NCI-H460 (cell line): ENCODE data around the gene MFSD12. TPM values are rescaled to one million over a fixed set of nuclear protein-coding genes. Genes with fewer than 3 reads are reported as not detected.

ENCODE experiments used
- DNase-seq: peaks from one replicate; pipeline ENCODE4 v3.0.0-alpha.2; 2016; ENCODE audit warnings: low read depth; ENCODE audit errors: extremely low read depth
- total RNA-seq: library from RNA; depleted of rRNA; stranded (reverse); fragments of >200 nt; shearing (Covaris generic); gene quantifications from 2 replicates; pipeline ENCODE4 v1.2.3, GENCODE V29; 2014

Gene MFSD12
- total RNA-seq, 1 experiment from 2014 or later: 178 TPM

DNA sequence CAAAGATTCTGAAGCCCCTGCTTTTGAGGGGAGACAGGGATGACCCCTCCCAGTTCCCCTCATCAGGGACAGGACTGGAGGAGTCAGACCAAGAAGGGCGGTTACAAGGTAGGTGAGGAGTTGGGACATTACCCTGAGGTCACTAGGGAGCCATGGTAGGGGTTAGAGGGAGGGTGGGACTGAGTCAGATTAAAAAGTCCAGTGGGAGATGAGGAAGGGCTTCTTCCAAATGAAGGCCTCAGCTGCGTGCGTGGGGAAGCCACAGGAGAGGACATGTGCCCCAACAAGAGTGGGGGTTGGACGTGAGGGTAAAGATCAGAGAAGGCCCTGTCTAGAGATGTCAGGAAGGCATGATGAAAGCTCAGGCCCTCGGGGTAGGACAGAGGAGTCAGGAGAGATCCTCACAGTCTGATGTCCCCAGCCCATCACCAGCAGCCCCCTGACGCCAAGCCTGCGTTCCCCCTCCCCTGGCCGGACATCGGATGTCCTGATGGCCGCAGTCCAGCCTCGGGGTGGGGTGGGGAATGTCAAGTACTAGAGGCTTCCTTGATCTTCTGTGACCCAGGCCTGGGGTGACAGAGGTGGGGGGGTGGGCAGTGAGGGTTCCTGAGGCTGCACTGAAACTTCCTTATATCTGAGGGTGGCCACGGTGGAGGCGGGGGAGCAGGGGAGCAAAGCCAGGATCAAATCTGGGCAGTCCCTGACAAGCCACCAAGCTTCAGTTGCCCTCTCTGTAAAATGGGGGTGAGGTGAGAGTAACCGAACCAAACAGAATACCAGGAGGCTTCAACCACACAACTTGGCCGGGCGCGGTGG, 6.5 kb upstream of the MFSD12 start:
- DNase-seq: no peak

- DNase-seq: no peak
These were observed 367 bp downstream of the MFSD12 start for GRCh38 chr19:3556978-3557460.

DNA sequence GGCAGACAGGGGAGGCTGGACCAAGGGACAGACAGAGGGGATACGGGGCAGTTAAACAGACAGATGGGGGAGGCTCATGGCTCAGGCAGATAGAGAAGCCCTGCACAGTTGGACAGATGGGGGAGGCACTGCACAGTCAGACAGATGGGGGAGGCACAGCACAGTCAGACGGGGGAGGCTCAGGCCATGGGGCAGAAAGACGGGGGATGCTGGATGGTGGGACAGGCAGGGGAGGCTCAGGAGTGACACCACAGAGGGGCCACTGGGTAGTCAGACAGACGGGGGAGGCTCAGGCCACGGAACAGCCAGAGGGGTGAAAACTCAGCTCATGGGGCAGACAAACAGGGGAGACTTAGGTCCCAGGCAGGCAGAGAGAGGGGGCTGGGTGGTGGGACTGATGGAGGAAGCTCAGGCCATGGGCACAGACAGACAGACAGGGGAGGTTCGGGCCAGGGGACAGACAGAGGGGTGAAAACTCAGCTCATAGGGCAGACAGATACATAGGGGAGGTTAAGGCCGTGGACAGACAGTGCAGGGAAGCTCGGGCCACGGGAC, 886 bp downstream of the MFSD12 start:
- no peak for DNase-seq

GRCh38 chr19:3555653-3556422, 1.5 kb downstream of the MFSD12 start:
- DNase-seq: no peak

GRCh38 chr19:3554254-3555083, 2.9 kb downstream of the MFSD12 start:
- no peak for DNase-seq

DNA sequence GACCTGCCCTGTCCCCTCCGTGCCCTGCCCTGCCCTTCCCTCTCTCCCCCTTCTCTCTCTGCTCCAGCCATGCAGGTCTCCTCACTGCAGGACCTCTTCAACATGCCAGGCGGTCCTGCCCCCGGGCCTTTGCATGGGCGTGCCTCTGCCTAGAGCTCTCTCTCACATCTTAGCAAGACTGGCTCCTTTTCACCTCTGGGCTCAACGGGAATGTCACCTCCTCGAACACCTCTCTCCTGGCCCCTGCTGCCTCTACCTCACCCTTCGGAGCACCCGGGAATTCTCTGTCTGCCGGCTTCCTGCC, 5.6 kb downstream of the MFSD12 start:
- no peak for DNase-seq

GRCh38 chr19:3550947-3551791, 6.2 kb downstream of the MFSD12 start:
- DNase-seq: no peak

DNA sequence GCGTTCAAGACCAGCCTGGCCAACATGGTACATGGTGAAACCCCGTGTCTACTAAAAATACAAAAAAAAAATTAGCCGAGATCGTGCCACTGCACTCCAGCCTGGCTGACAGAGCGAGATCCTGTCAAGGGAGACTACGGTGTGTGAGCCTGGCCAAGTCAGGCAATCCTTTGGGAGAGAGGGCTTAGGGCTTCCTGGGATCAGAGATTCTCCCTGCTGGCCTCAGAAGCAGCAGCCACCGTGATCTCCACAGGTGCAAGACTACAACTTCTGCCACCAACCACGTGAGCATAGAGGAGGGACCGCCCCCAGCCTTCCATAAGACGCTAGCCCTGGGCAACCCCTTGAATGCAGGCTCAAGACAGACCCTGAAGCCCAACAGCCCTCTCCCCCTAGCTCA, 7.6 kb downstream of the MFSD12 start:
- DNase-seq: no peak

DNA sequence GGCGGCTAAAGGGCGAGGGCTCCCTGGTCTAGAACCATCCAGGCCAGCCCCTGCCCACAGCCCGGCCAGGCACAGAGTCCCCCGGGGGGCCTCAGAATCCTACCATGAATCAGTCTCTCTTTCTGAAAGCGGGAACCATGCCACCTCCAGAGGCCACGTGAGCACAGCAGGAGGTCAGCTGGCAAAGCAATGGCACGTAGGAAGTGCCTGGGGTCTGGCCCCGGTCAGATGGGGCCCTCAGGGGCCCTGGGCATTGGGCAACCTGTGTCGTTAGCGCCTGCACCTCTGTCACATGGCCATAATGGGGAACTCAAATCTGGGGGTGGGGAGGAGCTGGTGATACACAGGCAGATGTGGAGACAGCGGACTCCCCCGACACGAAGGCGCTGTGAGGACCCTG, 8.8 kb downstream of the MFSD12 start:
- DNase-seq: no peak

DNA sequence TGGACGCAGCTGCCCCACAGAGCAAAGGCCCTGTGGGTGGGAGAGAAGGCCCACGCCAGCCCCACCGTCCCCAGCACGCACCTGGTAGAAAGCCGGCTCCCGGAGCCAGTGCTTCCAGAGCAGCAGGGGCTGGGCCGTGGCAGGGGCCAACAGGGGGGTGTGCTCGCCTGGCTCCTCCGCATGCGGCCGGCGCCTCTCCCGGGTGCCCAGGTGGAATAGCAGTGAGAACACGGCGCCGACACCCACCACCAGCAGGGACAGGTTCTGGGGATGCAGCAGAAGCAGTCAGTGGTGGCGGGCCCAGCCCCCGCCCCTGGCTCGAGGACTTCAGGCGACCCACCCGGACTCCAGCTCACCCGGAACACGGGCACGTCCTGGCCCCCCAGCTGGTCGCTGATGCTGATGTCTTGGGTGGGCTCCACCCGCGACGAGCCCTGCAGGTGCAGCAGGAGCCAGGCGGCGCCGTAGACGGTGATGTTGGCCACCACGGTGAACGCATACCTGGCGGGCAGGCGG, 9.6 kb downstream of the MFSD12 start:
- no peak for DNase-seq

DNA sequence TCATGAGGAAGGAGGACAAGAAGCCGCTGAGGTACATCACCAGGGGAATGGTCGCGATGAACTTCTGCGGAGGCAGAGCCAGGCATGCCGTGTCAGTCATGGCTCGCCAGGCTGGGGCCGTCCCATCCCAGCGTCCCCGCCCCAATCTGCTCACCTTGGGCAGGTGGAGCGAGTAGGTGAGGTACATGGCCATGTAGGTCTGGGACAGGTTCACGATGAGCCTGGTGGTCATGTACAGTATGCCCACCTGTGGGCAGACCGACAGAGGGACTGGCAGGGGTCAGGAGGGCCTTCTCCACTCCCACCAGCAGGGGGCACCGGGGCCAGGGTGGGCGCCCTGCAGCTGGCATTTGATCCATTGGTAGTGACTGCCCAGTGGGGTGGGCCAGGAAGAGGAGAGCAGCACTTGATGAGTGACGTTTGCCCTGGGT, 10.1 kb downstream of the MFSD12 start:
- no peak for DNase-seq

GRCh38 chr19:3546119-3546518, 11.3 kb downstream of the MFSD12 start:
- DNase-seq: no peak

DNA sequence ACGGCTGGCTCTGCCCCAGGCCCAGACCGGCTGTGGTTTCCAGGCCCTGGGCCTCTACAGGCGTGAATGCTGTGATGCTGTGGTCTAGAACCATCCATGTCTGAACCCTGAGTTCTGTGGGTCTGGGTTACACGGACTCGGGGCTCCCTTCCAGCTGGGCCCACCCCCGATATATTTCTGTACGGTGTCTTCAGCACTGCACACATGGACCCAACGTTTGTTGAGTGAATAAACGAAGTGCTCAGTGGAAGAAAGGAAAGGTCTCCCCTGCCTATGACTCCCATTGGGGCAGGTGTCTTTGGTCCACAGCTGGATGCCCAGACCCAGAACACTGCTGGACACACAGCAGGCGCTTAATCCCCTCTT, 11.7 kb downstream of the MFSD12 start:
- no peak for DNase-seq

DNA sequence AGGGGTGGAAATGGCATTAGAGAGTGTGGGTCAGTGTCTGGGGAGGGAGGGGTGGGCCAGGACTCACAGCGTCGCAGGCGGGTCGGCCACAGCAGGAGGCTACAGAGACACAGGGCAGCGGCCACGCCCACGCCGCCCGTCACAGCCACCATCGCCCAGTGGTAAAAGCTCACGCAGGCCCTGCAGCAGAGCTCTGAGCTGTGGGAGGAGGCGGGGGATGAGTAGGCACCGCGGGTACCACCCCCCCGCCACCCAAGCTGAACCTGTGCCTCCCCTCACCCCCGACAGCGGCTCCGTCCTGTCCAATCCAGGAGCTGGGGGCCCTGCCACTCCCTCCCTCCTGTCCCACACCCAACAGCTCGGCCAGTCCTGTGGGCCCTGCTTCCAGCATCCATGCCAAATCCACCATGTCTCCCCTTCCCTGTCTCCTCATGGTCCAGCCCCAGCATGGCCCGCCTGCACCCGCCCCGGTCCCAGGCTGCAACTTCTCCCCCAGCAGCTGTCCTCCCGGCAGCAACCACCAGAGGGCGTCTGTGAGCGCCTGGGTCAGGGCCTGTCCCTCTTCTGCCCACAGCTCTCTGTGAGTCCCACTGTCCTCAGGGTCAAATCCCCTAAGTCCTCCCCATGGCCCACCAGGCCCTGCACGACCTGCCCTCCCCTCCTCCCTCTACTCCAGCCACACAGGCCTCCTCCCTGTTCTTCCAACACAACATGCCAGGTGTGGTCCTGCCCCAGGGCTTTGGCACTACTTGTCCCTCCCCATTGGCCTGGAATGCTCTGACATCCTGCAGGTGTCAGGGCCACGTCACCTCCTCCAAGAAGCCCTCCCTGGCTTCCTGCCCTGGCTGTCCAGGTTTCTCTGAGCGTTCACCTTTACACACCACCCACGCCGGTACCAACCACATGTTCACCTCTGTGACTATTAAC, 12.4 kb downstream of the MFSD12 start:
- peak; percentile 48 for DNase-seq

GRCh38 chr19:3544058-3544376, 13.4 kb downstream of the MFSD12 start:
- DNase-seq: no peak

- no peak for DNase-seq
These were observed 14.0 kb downstream of the MFSD12 start for GRCh38 chr19:3543150-3544057.

DNA sequence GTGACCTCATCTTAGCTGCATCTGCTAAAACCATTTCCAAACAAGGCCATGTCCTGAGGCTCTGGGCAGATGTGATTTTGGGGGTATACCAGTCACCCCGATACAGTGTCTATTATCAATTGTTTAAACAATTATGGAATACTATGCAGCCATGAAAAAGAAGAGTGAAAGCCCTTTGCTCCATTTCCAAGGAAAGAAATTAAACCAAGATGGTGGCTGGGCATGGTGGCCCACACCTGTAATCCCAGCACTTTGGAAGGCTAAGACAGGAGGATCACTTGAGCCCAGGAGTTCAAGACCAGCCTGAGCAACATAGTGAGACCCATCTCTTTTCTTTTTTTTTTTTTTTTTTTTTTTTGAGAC, 17.6 kb downstream of the MFSD12 start:
- DNase-seq: no peak
